ENCODE data around the gene ZNF225.
"Not testable (repeated sequence)": the region's sequence is repeated elsewhere in the genome, so short reads cannot be mapped to it uniquely, and the experiment has no call there.

Gene ZNF225

DNA sequence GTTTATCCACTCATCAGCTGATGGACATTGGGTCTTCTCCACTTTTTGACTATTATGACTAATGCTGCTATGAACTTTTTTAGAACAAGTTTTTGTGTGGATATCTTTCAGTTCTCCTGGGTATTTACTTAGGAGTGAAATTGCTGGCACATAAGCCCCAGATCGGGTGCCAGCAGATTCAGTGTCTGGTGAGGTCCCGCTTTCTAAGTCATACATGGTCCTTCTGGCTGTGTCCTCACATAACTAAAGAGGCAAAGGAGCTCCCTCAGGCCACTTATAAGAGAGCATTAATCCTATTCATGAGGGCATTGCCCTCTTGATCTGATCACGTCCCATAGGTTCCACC, 51.1 kb downstream of the ZNF225 start:
- no peak for DNase-seq

GRCh38 chr19:44164673-44165512, 51.7 kb downstream of the ZNF225 start, which contains the start of gene ZNF226:
TSS of gene ZNF226 (plus strand) at chr19:44165100. CDS start at chr19:44170081, 4,981 bp downstream.
- peak; percentile 76 for DNase-seq

DNA sequence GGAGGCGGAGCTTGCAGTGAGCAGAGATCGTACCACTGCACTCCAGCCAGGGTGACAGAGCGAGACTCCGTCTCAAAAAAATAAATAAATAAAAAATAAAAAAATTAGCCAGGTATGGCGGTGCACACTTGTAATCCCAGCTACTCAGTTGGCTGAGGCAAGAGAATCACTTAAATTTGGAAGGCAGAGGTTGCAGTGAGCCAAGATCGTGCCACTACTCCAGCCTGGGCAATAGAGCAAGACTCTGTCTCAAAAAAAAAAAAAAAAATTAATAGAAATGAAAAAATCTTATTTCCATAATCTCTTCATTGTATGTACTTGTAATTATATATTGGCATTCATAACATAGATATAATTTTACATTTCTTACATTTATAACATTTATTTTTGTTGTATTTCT, 57.5 kb downstream of the ZNF225 start:
- DNase-seq = not testable (repeated sequence)

DNA sequence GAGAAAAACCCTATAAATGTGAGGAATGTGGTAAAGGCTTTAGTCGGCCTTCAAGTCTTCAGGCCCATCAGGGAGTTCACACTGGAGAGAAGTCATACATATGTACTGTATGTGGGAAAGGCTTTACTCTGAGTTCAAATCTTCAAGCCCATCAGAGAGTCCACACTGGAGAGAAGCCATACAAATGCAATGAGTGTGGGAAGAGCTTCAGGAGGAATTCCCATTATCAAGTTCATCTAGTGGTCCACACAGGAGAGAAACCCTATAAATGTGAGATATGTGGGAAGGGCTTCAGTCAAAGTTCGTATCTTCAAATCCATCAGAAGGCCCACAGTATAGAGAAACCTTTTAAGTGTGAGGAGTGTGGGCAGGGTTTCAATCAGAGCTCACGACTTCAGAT, 63.4 kb downstream of the ZNF225 start:
- DNase-seq = no peak

- no peak for DNase-seq
Measured at GRCh38 chr19:44180968-44181367, 67.8 kb downstream of the ZNF225 start.

DNA sequence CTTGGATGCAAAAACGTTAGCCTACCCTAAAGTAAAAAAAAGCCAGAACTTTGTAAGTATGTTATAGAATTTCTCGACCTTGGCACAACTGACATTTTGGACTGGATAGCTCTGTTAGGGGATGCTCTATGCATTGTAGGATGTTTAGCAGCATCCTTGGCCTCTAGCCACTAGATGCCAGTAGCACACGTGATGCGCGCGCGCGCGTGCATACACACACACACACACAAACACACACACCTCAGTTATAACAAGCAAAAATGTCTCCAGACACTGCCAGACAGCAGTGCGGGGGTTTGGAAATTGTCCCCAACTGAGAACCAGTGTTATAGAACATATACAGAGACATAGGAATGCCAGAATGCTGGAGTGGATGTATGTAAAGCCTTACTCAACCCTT, 68.9 kb downstream of the ZNF225 start:
- no peak for DNase-seq
